Measurements from ENCODE around the gene SIRPG. TPM values are rescaled to one million over a fixed set of nuclear protein-coding genes. Genes with fewer than 3 reads are reported as not detected.
"Not testable (repeated sequence)": the region's sequence is repeated elsewhere in the genome, so short reads cannot be mapped to it uniquely, and the experiment has no call there.

Gene SIRPG
- not detected for polyA plus RNA-seq (2013, experiment 1 of 2; ENCODE audit: insufficient read length)
- polyA plus RNA-seq (2013, experiment 2 of 2; ENCODE audit: insufficient read length), result not detected

DNA sequence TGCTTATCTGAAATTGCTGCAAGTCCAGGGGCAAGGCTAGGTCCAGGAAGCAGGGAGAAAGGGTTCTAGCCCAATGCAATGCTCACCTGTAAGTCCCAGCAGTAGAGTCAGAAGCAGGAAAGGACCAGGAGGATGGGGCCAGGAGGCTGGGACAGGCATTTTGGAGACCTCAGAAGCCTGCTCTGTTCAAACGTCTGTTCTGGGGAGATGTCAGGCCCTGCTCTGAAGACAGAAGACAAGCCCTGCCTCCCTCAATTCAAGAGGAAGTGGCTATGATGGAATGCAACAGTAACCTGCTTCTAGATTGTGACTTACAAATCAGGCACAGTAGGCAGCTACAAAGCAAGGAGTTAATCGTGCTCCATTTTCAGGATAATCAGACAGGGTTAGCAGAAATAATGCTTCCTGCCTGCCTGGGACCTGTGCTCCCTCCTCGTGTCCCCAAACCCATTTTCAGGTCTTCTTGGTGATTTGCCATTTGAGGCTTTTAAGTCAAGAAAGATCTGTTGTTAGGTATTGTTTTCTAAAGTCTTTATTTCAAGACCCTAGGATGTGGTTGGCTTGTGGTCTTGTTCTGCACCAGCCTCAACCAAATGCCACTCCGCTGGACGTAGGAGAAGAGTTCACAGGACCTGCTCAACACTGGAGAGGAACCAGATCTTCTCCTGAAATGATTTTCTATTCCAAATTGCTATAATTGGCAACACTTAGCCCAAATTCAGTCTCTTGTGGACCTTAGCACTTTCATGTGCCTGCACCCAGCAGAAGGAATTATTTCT is at the start of gene SIRPG:
Gene SIRPG, minus strand, starts transcription at position 224 of the 779 bp plus-strand sequence. Its CDS starts 65 bp downstream, at position 159.
- no peak for DNase-seq

DNA sequence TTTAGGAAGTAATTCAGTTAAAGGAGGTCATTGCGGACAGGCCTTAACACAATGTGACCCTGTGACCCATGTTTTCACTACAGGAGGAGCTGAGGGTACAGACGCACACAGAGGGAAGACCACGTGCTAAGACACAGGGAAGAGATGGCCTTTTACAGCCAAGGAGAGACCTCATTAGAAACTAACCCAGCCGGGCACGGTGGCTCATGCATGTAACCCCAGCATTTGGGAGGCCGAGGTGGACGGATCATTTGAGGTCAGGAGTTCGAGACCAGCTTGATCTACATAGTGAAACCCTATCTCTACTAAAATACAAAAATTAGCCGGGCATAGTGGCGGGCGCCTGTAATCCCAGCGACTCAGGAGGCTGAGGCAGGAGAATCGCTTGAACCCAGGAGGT is 49.3 kb upstream of the SIRPG start:
- DNase-seq, result not testable (repeated sequence)

DNA sequence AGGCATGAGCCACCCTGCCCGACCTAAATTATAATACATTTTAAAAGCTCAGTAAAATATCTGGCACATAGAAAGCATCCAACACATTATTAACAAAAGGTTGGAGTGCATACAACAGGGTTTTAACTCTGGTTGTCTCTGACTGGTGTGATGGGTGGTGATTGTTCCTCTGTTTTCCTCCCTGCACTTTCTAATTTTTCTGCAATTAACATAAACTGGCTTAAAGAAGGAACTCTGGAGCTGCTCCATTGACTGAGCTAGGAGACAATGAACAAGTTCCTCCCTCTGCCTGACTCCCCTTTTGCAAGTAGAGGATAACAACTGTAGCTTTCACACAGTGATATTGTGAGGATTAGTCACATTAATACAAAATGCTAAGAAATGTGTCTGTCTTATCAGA is 48.5 kb upstream of the SIRPG start:
- no peak for DNase-seq

GRCh38 chr20:1702855-1703254 is 45.3 kb upstream of the SIRPG start:
- DNase-seq, result no peak

DNA sequence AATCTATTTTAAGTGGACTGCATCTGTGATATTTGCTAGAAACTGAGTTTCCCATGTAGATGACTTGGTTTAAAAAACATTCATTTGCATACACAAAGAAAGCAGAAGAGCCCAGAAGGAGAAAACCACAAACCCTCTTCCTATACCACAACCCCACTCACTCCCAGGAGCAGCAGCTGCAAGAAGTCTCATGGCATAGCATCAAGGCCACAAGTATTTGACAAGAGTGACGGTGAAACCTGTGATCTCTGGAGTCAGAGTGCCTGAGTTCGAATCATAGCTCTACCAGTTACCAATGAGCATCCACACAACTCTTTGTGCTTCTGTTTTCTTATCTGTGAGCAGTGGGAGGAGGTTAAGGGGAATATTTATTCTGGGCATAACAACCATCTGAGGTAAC is 44.7 kb upstream of the SIRPG start:
- peak; percentile 5 for DNase-seq

DNA sequence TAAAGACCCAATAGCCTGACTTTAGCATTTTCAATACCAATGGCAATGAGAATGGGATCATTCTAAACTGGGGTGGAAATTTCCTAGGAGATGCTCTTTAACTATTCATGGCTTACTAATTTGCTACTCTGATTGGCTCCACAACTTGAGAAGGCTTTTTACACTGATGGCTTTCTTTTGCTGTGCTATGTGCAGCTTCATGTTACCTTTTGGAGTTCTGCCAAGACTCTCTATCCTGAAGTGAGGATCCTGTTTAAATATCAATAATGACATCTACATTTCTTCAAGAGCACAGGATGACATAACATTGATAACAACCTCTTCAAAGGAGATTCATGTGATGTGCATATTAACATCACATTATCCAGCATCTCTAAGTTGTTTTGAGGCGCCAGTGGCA is 43.4 kb upstream of the SIRPG start:
- DNase-seq, result no peak

- no peak for DNase-seq
Measured at GRCh38 chr20:1697592-1697991, 40.0 kb upstream of the SIRPG start.

- no peak for DNase-seq
Measured at GRCh38 chr20:1696521-1697209, 39.1 kb upstream of the SIRPG start.

GRCh38 chr20:1694672-1695071 is 37.1 kb upstream of the SIRPG start:
- DNase-seq, result no peak

GRCh38 chr20:1693427-1693826 is 35.8 kb upstream of the SIRPG start:
- DNase-seq, result no peak

GRCh38 chr20:1689721-1690120 is 32.1 kb upstream of the SIRPG start:
- DNase-seq, result no peak

GRCh38 chr20:1688886-1689538 is 31.4 kb upstream of the SIRPG start:
- no peak for DNase-seq

GRCh38 chr20:1687053-1687452 is 29.5 kb upstream of the SIRPG start:
- DNase-seq, result no peak

GRCh38 chr20:1686151-1686748 is 28.7 kb upstream of the SIRPG start:
- DNase-seq, result no peak

DNA sequence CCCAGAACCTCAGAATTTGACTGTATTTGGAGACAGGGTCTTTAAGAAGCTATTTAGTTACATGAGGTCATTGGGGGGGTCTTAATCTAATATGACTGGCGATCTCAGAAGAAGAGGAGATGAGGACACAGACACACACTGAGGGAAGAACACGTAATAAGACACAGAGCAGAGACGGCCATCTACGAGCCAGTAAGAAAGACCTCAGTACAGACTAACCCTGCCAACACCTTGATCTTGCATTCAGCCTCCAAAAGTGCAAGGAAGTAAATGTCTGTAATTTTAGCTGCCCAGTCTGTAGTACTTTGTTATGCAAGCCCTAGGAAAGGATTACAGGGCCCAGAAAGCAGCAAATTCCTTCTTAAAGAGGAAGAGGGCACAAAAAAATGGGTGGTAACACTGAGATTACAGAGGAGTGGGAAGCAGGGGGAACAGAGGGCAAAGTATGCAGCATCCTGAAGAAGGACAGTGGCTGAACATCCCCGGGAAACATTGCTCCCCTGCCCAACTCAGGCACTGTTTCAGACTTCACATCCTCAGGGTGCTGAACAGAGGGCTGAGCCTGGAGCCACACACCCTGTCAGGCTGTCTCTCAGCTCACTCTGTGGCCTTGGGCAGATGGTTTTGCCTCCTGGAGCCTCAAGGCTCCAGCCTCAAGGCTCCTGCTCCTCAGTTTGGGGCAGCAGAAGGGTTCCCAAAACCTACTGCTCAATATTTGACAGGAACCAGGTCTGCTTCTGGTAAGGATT is 27.9 kb upstream of the SIRPG start:
- DNase-seq, result no peak

DNA sequence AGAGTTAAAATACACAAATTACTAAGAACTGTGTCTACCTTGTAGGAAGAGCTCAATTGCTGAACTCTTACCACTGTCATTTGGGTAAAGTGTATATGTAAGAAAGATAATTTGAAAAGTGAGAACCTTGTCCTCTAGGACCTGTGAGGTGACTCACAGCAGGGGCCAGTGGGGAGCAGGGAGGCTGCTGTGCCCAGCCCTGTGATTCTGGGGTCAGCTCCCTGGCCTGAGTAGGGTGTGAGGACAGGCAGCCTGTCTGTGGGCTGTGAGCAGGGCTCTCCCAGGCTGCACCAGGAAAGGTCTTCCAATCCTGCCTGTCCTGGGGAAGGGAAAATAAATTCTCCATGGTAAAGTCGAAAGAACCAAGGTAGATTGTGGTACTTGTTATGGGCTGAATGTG is 27.3 kb upstream of the SIRPG start:
- DNase-seq, result no peak

DNA sequence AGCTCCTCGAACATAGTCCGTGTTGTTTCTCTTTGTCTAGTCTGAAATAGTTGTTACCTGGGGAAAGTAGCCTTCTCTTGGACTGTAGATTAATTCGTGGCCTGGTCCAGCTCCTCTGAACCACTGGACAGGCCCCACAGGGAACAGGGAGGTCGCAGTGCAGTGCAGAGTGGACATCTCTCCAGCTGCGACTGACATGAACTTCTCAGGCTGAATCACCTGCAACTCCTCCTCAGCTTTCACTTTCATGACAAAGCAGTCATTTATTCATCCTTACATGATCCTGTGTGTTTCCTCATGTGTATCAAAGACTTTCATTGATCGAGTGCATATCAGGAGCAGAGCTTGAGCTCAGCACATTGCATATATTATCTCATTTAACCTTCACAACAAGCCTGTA is 19.1 kb upstream of the SIRPG start:
- no peak for DNase-seq

DNA sequence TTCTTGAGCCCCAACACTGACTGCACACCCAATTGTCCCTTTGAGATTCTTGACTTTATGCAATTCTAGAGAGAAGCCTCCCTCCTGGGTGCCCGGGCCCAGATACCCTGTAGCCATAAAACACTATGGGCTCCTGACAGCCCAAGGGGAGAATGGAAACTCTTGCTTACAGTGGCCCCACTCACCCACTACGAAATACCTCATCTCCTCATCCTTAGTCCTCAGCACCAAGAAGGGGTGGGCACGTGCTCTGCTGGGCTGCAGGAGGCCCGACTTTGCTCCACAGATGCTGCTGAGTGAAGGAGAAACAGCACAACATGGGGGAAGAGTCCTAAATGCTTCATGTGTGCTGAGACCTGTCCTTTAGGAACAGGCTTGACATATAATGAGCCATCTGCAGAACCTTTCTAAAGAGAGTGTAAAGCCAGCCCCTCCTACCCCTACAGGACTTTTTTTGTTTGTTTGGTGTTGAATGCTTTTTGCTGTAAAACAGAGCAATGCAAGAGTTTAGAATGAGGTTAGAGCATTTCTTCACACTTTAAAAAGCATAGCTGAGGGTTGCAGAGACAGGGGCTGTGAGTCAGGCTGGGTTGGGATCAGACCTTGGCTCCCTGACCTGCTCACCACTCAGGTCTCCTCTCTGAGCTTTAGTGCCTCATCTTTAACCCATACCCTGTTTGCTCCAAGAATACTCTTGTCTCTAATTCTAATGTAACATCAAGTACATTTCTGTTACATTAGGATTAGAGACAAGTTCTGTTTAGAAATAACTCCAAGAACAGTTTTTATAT is 17.6 kb upstream of the SIRPG start:
- no peak for DNase-seq

- DNase-seq, result no peak
Measured at GRCh38 chr20:1674361-1674760, 16.8 kb upstream of the SIRPG start.

DNA sequence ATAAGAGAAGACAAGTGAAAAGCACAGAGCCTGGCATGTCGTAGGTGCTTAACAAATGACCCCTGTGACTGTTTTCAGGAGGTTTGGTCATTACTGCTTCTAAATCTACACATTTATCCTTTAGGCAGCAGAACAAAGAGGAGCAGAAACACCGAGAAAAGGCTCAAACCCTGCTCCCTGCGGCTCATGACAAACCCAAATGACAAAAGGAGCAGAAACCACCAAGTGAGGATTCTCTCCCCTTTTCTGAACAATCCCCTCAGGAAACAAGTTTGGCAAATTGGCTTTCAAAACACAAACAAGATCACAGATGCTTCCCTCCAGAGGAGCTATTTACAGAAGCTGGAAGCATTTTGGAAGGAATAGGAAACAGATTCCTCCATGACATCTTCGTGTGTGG is 15.8 kb upstream of the SIRPG start:
- DNase-seq, result no peak

DNA sequence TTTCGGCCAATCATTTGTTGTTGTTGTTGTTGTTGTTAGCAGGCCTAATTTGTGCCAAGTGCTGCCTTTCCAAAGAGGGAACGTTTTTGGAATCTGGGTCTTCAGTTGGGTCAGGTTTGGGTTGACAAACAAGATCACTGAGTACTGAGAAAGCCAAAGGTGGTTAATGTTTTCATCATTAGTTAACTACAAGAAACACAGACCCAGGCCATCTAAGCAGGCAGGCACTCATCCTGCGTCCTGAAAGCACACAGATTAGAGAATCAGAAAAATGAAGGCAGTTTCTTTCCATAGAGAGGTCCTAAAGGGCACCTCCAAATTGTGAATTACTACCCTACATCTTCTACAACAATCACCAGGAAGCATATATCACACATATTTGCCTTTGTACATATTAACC is 15.1 kb upstream of the SIRPG start:
- DNase-seq, result no peak
